DMS53 treated with DMSO at 0.1 percent for 48 hours (cell line): ENCODE measurements around the gene HECW1.
A peak's percentile ranks its signal among the peaks of the same experiment; 100 is the strongest.

Experiments
- DNase-seq: peaks from one replicate; lab custom pipeline; 2025; ENCODE audit not compliant: unreplicated experiment; lab: John Stamatoyannopoulos, UW

Gene HECW1

DNA sequence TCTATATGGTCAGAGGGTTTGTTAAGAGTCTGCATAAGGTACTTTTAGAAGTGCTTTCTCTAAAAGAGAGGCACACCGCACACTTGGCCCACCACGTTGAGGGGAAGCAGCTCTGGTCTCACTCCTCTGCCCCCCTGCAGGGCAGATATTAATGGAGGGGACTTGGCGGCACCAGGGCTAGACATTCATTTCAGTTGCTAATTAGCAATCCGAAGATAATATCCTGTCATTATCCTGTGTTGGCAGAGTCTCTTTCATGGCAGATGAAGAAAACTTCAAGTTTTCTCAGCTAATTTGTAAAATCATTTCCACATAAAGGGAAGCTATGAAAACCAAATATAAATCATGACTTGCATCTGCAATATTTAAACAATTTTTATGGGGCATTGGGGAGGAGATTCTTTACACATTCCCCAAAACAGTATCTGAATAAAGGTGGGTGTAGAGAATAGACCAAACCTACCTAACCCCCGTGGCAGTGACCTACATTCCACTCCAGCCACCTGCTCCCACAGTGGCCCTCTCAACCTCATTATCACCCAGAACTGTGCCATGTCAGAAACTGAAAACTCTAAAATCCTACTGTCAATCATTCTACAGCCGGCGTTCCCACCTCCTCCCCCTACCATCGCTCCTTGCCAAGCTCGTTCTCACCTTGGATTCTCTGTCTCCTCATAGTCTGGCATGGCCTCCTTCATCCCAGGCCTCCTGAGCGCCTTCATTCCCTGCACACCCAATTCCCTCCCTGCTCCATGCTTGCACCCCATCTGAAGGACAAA, 416.3 kb downstream of the HECW1 start:
- DNase-seq: no peak

DNA sequence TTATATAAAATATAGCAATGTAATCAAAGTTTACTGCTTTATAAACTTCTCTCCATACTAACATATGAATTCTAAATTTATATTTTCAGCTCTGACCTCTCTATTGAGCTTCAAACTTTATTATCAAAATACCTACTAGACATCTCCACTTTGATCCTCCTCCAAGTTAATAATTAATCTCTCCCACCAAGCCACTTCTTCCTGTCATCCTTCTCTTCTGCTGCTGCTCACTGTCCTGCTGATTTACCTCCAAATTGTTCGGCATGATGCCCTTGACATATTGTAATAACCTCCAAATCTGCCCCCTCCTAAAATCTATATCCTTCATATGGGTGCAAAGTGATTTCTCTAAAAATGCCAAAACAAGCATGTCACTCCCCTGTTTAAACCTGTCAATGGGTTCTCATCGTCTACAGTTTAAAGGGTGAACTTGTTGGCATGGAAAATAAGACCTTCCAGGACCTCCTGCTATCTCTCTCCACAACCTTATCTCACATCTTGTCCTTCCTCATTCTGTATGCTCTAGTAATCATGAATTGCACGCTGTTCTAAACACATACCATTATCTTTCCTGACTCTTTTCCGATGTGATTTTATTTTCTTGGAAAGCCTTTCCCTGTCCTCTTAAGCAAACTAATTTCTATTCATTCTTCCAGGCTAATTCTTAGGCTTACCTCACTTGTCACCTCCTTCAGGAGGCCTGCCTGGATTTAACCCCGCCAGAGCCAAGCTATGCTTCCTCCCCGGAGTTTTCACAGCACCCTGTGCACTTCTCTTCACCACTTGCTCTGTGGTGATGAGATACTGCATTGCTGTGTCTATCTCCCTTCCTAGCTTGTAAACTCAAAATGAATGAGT, 418.3 kb downstream of the HECW1 start:
- peak; percentile 40 for DNase-seq

DNA sequence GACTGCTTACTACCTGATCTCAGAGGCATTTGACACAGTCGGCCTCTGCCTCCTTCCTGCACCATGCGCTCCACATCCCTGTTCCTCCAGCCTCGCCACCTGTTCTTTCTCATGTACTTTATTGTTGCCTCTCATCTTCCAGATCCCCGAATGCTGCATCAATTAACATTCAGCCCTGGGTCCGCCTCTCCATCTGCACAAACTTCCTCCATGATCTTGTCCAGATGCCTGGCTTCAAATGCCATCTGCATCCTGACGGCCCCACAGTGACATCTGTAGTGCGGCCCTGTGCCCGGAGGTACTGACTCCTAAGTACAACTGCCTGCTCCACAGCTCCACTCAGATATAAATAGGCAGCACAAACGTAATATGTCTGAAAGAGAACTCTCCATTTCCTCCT, 419.3 kb downstream of the HECW1 start:
- no peak for DNase-seq

DNA sequence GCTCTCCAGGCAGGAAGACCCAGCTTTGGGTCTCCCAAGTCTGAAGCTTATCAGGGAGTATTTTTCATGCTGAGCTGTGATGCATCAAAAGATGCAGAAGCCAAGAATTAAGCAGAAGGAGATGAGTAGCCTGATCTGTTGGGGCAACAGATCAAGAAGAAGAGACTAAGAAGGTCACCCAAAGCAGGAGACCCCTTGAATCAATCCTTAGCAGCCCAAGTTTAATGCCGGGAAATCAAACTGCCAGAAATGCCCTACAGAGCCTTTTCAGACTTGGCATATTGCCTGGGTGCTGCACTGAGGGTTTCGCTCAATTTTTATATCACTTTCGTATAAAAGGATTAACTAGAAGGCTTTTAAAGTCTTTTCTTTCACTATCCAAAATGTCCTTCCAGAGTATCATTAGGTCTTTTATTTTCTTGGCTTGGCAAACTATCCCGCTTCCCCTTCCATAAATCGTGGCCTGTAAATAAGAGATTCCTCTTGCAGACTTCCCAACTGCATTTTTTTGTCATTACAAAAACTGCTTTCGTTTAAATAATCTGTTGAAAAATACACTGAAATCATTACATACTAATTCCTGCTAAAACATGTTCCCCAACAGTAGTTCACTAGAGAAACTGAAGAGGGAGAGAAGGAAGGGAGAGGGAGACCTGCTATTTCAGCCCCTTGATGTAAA, 421.5 kb downstream of the HECW1 start:
- DNase-seq: no peak

DNA sequence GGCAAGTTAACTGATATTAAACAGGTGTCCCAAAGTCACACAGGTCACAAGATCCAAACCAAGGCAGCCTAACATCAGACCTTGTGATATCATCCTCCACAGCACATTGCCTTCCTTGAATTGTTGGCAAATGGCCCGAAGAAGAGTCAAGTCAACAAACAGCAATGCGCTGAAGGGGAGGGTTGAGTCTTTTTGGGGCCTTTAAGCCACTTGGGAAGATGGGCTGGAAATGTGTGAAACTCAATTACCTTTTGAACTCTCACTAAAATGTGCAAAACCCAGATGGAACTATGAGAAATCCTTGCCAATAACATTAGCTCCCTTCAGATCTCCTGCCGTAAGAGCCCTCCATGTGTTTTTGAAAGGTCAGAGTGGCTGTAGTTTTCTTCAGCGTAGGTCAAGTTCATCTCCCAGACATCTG, 422.6 kb downstream of the HECW1 start:
- DNase-seq: no peak

GRCh38 chr7:43535810-43536585, 423.6 kb downstream of the HECW1 start:
- DNase-seq: no peak

DNA sequence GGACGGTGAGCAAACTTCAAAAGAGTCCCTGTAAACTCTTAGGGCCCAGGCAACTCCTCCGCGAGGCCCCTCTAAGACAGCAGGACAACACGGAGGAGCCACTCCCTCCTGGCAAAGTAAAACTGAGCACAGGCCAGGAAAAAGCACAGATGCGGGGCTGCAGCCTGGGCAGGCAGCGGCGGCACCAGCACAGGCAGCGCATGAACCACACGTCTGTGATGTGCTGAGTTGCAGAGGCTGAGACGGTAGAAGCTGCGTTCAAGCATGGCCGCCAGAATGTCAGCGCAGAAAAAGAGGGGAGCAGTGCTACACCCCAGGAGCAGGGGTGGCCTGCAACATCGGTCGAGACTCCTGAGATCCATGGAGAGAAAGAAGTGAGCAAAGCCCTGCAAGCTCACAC, 424.3 kb downstream of the HECW1 start:
- DNase-seq: no peak

DNA sequence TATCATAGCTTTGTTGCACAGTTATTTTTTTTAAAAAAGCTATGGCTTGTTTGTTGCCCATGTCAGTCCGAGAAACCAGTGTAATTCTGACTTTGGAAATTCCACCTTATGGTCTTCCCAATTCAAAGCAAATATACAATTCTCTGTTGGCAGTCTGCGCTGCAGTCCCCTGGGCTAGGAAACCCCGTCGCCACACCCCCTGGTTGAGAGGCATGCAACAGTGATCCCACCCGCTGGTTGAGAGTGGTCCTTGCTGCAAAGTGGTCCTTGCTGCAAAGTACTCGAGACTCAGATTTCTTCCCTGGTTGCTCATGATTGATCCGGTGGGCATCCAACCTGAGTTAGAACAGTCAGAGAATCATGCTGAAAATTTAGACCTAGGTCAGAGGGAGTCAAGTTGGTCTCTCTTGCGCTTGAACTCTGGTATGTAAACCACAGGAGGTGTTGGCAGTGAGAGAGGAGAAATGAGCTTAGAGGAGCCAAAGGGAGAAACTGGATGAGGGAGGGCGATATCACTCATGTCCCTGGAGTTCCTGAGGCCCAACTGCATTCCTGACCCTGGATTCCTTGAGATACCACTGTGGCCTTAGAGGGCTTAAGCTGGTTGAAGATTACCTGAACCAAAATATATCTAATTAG, 425.4 kb downstream of the HECW1 start:
- no peak for DNase-seq

DNA sequence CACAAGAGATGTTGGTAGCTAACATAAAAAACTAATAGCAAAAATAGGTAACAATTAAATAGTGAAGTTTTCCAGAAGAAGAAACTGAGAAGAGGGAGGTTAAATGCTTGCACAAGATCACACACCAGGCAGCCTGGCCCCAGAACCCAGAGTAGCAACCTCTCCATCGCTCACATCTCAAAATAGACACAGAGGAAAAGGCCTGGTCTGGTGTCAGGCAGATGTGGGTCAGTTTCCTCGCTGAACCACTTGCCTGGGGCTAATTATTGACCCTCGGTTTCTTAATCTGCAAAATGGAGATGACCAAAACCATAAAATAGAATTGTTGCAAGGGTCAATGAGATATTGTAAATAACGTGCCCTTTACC, 425.9 kb downstream of the HECW1 start:
- no peak for DNase-seq

- DNase-seq: no peak
Observed at GRCh38 chr7:43540471-43540870, 428.0 kb downstream of the HECW1 start.

DNA sequence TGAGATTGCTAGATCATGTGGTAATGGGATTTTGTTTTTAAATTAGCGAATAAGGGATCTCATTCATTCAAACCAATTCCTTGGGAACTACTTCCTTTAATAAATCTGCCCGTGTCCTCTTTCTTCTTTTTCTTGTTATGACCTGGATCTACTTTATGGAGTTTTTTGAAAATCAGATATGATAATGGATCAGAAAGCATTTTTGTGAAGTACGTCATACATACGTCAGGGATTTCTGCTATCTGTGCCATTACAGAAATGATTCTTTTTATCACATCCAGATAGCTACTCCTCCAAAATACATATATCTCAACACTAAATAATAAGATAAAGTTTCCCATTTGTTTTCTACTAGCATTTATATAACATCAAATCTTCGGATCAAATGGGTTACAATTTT, 430.3 kb downstream of the HECW1 start:
- no peak for DNase-seq

DNA sequence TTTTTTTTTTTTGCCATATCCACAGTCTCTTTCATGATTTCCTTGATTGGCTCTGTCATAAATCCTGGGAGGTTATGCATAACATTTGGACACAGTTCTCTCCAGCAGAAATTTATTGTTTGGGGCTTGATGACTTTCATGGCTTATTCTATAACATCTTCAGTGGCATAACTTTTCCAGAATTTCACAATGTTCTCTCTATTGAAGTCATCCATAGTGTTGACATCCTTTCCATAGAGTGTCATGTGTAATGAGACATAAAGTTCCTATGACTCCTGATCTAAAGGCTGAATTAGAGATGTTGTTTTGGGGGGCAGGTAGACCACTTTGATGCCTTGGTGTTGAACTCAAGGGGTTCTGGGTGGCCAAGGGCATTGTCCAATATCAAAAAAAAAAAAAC, 433.8 kb downstream of the HECW1 start:
- no peak for DNase-seq

DNA sequence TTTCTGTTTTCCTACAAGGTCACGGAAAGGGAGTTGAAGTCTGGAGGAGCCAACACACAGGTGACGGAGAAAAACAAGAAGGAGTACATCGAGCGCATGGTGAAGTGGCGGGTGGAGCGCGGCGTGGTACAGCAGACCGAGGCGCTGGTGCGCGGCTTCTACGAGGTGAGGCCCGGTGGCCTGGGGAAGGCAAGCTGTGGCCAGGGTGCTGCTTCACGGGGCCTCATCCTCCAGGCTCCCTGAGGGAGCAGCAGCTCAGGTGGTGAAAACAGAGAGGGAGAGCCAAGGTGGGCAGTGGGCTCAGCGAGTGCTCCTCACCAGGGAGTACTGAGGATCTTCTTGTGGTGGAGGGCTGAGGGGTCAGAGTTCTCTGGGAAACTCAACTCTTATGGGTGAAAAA, 438.0 kb downstream of the HECW1 start:
- DNase-seq: no peak

GRCh38 chr7:43552122-43552521, 439.7 kb downstream of the HECW1 start:
- no peak for DNase-seq

DNA sequence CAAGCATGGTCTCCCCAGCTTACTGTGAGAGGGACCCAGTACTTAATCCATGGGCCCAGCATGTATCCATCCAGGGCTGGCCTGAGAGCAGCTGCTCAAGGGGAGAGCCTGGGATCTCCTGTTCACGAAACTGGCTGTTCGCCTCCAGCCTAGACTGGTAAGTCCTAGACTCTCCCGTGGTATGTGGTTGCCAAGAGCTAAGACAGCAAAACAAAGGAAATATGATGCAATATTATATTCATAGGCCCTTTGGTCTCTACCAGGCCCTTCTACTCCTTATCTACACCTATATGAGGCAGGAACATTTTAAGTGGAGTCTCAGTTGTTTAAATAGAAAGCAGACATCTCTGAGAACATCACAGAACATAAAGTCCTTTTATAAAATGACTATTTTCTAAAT, 441.6 kb downstream of the HECW1 start:
- no peak for DNase-seq

- no peak for DNase-seq
Observed at GRCh38 chr7:43554423-43554822, 442.0 kb downstream of the HECW1 start.

DNA sequence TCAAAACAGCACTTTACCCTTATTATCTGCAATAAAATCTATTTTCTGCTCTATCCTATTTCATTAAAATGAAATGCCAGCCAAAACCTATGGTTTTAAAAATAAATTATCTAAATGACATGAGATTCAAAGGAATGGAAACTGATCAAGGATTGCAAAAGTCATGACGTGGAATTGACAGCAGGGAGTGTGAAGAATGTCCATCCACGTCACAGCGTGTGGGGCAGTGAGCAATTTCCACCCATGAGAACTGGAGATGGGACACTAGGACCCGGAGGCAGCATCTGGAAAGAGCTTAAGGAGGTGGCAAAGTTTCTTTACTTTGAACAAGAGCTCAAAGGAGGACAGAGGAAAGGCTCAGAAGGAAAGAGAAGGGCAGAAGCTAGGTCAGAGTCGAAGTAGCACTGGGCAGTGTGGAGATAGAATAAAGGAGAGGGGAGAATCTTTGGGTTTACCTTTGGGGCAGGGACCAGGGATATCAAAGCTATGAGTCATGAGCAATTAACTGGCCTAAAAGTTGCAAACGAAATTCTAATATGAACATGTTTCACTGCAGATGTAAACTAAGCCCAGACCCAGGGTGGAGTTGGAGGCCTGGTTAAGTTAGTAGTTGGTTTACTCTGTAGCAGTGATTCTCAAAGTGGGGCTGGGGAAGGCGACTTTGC, 445.5 kb downstream of the HECW1 start:
- DNase-seq: no peak

GRCh38 chr7:43559171-43559945, 446.9 kb downstream of the HECW1 start:
- DNase-seq: no peak

GRCh38 chr7:43559946-43560335, 447.5 kb downstream of the HECW1 start:
- no peak for DNase-seq
